Prostate gland (tissue), 2 donors: ENCODE measurements around the gene MAFF.

Source experiments
- CTCF ChIP-seq, 4 experiments: fragments of 200-600 bp in 2 of 4; fragments of 450-650 bp in 2 of 4; sonication (generic) in 2 of 4; IDR thresholded peaks; 1 replicate in 3 of 4; 2 replicates in 1 of 4; pipeline ENCODE4 v1.5.1; 2016 to 2019; ENCODE audit warnings: antibody characterized with exemption in 4 of 4, mild to moderate bottlenecking in 2 of 4, moderate library complexity in 2 of 4
- POLR2A ChIP-seq: fragments of 450-650 bp; IDR thresholded peaks from one replicate; pipeline ENCODE4 v1.6.1; 2016; ENCODE audit warnings: antibody characterized with exemption, mild to moderate bottlenecking
- POLR2AphosphoS5 ChIP-seq: sonication (generic); formaldehyde crosslinking; IDR thresholded peaks from one replicate; pipeline ENCODE4 v1.6.1; 2017; ENCODE audit warnings: antibody characterized with exemption

DNA sequence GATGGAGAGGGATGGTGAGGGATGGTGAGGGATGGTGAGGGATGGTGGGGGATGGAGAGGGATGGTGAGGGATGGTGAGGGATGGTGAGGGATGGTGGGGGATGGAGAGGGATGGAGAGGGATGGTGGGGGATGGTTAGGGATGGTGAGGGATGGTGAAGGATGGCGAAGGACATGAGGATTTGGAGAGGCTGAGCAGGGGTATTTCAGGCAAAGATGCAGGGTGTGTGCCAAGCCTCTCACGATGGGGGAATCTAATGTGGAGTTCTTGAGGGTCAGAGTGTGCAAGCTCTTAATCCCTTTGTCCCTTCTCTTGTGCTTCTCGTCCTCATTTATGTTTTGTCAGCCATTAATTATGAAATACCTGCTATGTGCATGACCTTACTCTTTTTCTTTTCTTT is 12.7 kb upstream of the MAFF start:
- TF ChIP-seq CTCF (IDR thresholded peaks at IDR 0.05) (no peak), POLR2AphosphoS5 (no peak), POLR2A (no peak)
